SH-SY5Y (cell line): ENCODE measurements around the gene TFPI2.

Experiments used
- GATA2 ChIP-seq: IDR thresholded peaks from 2 replicates; pipeline ENCODE4 v1.6.1; 2011; ENCODE audit warnings: mild to moderate bottlenecking, low read depth, low read length
- GATA3 ChIP-seq: IDR thresholded peaks from 2 replicates; pipeline ENCODE4 v1.6.1; 2011; ENCODE audit warnings: low read depth, mild to moderate bottlenecking, low read length, moderate library complexity

- TF ChIP-seq GATA3 (no peak), GATA2 (no peak)
Measured at GRCh38 chr7:93843260-93843659, 47.3 kb downstream of the TFPI2 start.
